Kidney capillary endothelial cell (primary cell): ENCODE measurements around the gene ITPK1.
"Not testable (repeated sequence)": the region's sequence is repeated elsewhere in the genome, so short reads cannot be mapped to it uniquely, and the experiment has no call there.

Experiments
- DNase-seq: peaks from one replicate; pipeline ENCODE4 v3.0.0-alpha.2; 2018; ENCODE audit warnings: low spot score

The ITPK1 gene

GRCh38 chr14:93115821-93116675, at the start of gene ITPK1:
ITPK1 (minus strand) TSS chr14:93115925; CDS start chr14:93115163, 762 bp downstream.
- DNase-seq, result peak; percentile 49

DNA sequence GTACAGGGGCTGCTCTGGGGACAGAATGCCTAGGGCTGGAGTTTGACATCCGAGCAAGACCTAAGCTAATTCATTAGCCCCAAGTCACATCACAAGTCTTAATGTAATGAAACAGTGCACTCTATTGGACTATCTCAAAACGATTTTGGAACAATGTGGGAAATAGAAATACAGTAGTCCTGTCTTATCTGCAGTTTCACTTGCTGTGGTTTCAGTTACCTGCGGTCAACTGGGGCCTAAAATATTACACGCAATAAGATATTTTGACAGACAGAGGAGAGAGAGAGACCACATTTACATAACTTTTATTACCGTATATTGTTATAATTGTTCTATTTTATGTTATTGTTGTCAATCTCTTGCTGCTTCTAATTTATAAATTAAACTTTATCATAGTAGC, 47.8 kb upstream of the ITPK1 start:
- no peak for DNase-seq

- no peak for DNase-seq
Observed at GRCh38 chr14:93161411-93161940, 45.8 kb upstream of the ITPK1 start.

- no peak for DNase-seq
Observed at GRCh38 chr14:93160353-93160801, 44.7 kb upstream of the ITPK1 start.

DNA sequence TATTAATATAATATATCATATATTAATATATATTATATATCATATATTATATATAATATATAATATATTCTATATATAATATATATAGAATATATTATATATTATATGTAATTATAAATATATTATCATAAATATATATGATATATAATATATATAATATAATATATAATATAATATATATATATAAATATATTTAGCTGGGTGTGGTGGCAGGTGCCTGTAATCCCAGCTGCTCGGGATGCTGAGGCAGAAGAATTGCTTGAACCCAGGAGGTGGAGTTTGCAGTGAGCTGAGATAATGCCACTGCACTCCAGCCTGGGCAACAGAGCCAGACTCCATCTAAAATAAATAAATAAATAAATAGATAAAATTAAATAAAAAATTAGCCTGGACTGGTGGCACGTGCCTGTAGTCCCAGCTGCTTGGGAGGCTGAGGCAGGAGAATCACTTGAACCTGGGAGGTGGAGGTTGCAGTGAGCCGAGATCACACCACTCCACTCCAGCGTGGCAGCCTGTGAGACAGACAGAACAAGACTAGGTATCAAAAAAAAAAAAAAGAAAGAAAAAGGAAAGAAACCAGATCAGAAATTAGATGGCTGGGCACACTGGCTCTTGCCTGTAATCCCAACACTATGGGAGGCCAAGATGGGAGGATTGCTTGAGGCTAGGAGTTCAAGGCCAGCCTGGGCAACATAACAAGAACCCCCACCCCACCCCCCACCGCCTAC, 44.1 kb upstream of the ITPK1 start:
- DNase-seq, result not testable (repeated sequence)

DNA sequence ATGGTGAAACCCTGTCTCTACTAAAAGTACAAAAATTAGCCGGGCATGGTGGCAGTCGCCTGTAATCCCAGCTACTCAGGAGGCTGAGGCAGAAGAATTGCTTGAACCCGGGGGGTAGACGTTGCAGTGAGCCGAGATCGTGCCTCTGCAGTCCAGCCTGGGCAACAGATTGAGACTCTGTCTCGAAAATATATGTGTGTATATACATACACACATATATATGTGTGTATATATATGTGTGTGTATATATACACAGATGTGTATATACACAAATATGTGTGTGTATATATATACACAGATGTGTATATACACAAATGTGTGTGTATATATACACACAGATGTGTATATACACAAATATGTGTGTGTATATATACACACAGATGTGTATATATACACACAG, 42.6 kb upstream of the ITPK1 start:
- not testable (repeated sequence) for DNase-seq

- no peak for DNase-seq
Observed at GRCh38 chr14:93156693-93157369, 41.1 kb upstream of the ITPK1 start.

DNA sequence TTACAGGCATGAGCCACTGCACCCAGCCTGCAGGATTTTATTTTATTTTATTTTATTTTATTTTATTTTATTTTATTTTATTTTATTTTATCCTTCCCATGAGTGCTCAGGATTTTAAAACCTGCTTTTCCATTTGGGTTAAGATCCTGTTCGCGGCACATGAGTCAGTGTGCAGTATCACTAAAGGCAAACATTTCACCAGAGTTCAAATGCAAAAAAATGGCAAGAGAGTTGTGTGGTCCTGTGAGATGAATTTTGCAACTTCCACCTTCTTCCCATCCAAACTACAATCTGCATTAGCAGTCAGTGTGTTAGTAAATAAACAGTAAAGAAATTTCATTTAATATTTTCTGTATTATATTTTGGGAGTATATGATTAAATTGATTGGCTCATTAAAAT, 39.9 kb upstream of the ITPK1 start:
- no peak for DNase-seq

- DNase-seq, result no peak
Observed at GRCh38 chr14:93153121-93153520, 37.4 kb upstream of the ITPK1 start.

- no peak for DNase-seq
Observed at GRCh38 chr14:93150227-93151208, 34.8 kb upstream of the ITPK1 start.

DNA sequence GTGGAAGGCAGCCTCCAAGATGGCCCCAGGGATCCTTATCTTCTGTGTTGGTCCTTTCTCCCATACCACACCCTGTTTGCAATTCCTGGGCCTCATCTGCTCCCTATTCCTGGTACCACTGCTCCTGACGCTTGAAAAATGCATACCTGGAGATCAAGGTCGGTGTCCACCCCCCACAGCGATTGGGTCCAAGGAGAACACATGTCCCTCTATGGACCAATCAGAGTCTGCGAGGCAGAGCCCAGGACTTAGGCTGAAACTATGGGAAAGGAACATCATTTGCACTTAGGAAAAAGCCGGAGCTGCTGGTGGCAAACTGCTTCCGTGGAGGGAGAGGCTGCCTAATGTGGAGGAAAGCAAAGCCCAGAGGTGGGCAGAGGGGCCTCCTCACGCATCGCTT, 33.3 kb upstream of the ITPK1 start:
- DNase-seq, result no peak

DNA sequence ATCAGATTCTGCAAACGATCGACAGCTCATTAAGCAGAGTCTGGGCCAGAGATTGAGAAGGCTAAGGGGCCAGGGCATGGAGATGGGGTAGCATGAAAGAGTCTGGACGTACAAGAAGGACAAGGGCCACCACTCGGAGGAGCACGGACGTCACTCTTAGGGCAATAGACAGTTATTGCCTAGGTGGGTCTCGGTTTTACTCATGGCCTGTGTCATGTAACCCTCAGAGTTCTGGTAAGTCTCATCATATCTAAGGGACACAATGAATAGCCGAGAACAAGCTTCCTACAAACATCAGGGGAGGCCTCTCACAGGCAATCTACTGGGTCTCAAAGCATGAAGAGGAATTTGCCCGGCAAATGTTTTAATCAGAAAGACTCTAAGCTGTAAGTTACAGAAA, 30.4 kb upstream of the ITPK1 start:
- DNase-seq, result no peak

DNA sequence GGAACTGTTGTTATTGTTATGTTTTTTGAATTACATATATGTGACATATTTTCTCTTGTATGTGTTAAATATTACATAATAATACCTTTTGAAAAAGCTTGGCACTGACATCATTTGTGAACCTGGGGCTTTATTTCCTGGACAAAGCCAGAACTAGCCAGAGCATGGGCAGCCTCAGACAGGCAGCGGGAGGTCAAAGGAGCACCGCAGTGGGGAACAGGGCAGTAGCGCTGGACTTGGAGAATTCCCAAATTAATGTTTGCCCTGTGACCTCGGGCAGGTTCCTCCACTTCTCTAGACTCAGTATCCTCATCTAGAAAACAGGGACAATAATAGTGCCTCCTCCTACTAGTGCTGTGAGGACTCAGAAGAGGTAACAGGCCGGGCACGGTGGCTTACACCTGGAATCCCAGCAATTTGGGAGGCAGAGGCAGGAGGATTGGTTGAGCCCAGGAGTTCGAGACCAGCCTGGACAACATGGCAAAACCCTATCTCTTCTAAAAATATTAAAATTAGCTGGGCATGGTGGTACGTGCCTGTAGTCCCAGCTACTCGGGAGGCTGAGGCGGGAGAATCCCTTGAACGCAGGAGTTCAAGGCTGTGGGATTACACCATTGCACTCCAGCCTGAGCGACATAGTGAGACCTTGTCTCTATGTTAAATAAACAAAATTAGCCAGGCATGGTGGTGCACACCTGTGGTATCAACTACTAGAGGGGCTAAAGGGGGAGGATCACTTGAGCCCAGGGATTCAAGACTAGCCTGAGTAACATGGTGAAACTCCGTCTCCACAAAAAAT, 27.3 kb upstream of the ITPK1 start:
- no peak for DNase-seq

DNA sequence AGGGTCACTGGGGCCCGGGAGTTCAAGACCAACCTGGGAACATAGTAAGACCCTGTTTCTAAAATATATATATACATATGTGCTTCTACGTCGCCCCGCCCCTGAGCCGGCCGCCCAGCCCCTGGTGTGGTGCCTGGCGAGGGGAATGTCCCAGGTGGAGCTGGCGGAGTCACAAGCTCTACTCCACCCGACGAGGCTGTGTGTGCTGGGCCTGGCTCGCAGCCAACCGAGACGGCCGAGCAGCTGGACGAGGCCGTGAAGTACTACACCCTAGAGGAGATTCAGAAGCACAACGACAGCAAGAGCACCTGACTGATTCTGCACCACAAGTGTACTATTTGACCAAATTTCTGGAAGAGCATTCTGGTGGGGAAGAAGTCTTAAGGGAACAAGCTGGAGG, 22.1 kb upstream of the ITPK1 start:
- no peak for DNase-seq

GRCh38 chr14:93136508-93136907, 20.8 kb upstream of the ITPK1 start:
- DNase-seq, result not testable (repeated sequence)

DNA sequence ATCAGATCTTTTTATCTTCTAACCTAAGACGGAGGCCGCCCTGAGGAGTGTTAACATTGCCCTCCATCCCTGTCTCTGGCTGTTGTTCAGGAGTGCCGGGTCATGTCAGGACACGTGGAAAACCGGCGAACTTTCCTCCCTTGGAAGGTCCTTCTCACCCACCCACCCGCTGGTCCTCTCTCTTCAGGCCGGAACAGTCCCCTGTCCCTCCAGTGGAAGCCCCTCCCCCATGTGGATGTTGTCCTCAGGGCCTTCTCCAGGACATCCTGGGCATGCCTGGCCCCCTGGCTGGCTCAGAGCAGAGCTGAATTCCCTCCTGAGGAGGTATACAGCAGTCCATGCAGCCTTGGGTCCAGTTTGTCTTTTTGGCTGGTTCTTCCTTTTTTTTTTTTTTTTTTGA, 20.3 kb upstream of the ITPK1 start:
- DNase-seq, result no peak

GRCh38 chr14:93135399-93135798, 19.7 kb upstream of the ITPK1 start:
- DNase-seq, result no peak

DNA sequence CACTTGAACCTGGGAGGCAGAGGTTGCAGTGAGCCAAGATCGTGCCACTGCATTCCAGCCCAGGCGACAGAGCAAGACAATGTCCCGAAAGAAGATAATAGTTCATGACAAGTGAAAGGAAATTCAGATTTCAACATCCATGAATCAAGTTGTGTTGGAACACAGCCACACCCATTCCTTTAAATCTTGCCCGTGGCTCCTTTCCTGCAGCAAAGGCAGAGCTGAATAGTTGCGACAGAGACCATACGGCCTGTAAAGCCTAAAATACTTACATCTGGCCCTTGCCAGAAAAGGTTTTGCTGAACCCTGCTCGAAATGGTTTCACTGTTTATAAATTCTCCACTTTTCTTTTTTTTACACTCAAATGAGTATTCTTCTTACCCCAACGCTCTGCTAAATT, 17.7 kb upstream of the ITPK1 start:
- no peak for DNase-seq

GRCh38 chr14:93132472-93133065, 16.8 kb upstream of the ITPK1 start:
- DNase-seq, result peak; percentile 22

- not testable (repeated sequence) for DNase-seq
Observed at GRCh38 chr14:93131257-93131820, 15.6 kb upstream of the ITPK1 start.
